GM12874 (cell line): ENCODE measurements around the gene DIP2B.

ENCODE experiments used
- TF ChIP-seq, protein P1 (sequence below): IDR thresholded peaks from 2 replicates; pipeline ENCODE4 v1.5.1; 2011; ENCODE audit warnings: low read depth, mild to moderate bottlenecking, control low read depth, low read length, moderate library complexity; ENCODE audit not compliant: insufficient read depth

The DIP2B gene

GRCh38 chr12:50662116-50662510 is 157.3 kb downstream of the DIP2B start:
- TF ChIP-seq, protein P1, sequence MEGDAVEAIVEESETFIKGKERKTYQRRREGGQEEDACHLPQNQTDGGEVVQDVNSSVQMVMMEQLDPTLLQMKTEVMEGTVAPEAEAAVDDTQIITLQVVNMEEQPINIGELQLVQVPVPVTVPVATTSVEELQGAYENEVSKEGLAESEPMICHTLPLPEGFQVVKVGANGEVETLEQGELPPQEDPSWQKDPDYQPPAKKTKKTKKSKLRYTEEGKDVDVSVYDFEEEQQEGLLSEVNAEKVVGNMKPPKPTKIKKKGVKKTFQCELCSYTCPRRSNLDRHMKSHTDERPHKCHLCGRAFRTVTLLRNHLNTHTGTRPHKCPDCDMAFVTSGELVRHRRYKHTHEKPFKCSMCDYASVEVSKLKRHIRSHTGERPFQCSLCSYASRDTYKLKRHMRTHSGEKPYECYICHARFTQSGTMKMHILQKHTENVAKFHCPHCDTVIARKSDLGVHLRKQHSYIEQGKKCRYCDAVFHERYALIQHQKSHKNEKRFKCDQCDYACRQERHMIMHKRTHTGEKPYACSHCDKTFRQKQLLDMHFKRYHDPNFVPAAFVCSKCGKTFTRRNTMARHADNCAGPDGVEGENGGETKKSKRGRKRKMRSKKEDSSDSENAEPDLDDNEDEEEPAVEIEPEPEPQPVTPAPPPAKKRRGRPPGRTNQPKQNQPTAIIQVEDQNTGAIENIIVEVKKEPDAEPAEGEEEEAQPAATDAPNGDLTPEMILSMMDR, result no peak

GRCh38 chr12:50665170-50665569 is 160.4 kb downstream of the DIP2B start:
- TF ChIP-seq, protein P1, result no peak

- TF ChIP-seq, protein P1, result no peak
Observed at GRCh38 chr12:50665609-50666008, 160.8 kb downstream of the DIP2B start.

DNA sequence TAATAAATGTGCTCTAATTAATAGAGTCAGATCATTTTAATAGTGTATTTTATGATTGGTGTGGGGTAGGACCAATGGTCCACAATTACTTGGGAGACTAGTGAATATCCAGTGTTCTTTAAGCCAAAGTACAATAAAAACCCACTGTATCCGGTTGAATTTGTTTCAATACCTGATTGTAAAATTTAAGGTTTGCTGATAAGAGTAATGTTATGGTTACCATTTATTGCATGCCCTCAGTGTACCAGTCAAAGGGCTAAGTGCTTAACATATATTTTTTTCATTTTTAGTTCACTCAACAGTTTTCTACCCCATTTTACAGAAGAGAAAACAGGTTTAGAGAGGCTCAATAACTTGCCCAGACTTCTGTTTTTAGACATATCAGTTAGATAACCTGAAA is 161.2 kb downstream of the DIP2B start:
- TF ChIP-seq, protein P1, result no peak

DNA sequence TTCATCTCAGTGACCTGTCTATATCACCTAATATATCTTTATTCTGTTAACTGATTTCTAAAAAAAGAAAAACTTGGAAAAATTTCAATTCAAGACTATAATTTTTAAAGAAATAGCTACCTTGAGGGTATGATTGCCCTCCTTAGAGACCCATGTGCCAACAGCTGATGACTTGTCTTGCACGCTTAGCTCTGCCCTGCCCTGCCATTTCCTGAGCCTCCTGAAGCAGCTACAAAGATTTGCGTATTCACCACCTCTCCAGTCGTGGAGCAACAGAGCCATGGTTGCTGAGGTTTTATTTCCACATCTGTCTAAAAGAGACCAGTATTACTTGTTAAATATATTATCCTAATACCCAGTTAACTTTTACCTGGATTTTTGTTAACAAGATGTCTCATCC is 167.4 kb downstream of the DIP2B start:
- TF ChIP-seq, protein P1, result no peak

DNA sequence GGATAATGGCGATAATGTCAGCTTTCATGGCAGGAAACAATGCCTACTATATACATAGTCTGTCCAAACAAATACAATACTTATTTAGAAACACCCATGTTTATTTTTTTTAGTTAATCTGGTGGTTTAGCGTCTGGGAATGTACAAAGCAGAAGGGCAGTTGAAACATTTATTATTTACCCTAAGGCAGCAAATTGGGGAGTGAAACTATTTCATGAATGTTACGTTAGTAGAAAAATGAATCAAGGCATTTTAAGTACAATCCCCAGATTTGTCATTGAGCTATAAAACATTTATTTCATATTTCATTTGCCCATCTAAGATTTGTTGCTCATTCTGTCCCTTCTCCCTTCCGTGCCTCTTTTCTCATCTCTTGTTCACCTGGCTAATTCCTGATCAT is 172.0 kb downstream of the DIP2B start:
- TF ChIP-seq, protein P1, result no peak

DNA sequence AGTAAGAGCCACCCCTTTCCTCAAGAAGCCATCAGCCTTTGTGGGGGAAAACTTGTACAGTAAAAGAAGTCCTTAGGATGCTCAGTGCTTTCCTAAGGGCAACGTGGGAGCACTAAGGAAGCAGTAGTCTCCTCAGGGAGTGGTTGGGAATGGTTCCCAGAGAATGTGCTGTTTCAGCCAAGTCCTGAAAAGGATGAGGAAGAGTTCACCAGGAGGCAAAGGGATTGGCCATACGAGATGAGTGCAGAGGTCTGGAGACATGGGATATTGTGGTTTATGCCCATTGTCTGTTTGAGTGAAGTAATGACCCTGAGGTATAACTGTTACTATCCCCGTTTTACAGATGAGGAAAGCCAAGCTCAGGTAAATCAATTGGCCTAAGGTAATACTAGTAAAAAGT is 173.1 kb downstream of the DIP2B start:
- TF ChIP-seq, protein P1, result no peak
